GM12878 (cell line): ENCODE results near the gene PRKN. TPM values are rescaled to one million over a fixed set of nuclear protein-coding genes. Genes with fewer than 3 reads are reported as not detected.

Experiments used
- ATAC-seq: fragments of 200-7000 bp; cut with Tn5 transposase; 3 replicates; pipeline ENCODE4 v1.9.1; 2020; ENCODE audit warnings: mild to moderate bottlenecking, moderate library complexity
- BruUV-seq: library from RNA; stranded (reverse); fragments of 400-500 nt; replicated peaks from 2 replicates; lab custom pipeline; 2021; lab: Mats Ljungman, UMichigan
- CTCF ChIA-PET: fragments of 300-600 bp; sonication (Branson Sonifier 250); formaldehyde crosslinking; extraction: SDS; loops from one replicate; lab custom pipeline; 2021; ENCODE audit warnings: inconsistent platforms; lab: Yijun Ruan, JAX
- POLR2A ChIA-PET: fragments of 350-600 bp; formaldehyde crosslinking; extraction: SDS; loops from one replicate; lab custom pipeline; 2021; ENCODE audit warnings: inconsistent platforms; lab: Charles Lee
- RAD21 ChIA-PET: fragments of 300-600 bp; sonication (Branson Sonifier 250); formaldehyde crosslinking; loops from one replicate; lab custom pipeline; 2023; ENCODE audit warnings: antibody characterized with exemption; ENCODE audit not compliant: unreplicated experiment; lab: Charles Lee
- SMC1A ChIA-PET: fragments of 300-600 bp; sonication (Branson Sonifier 250); formaldehyde crosslinking; loops from one replicate; lab custom pipeline; 2023; ENCODE audit not compliant: unreplicated experiment, uncharacterized antibody; lab: Charles Lee
- DNase-seq: peaks from one replicate; pipeline ENCODE4 v3.0.0-alpha.2; 2011; ENCODE audit warnings: low read depth, low spot score
- FAIRE-seq: peaks from 3 replicates; lab custom pipeline; 2011; peaks lifted over from hg19 to GRCh38; lab: Jason Lieb, UNC
- H2AFZ ChIP-seq: 2 replicates; pipeline ENCODE4 v1.6.0; 2011; ENCODE audit warnings: low read depth, low read length, control low read depth; ENCODE audit not compliant: control insufficient read depth
- H3K27ac ChIP-seq: 2 replicates; pipeline ENCODE4 v1.5.1; 2011; ENCODE audit warnings: control low read depth; ENCODE audit not compliant: control insufficient read depth, insufficient read depth
- H3K27me3 ChIP-seq, 2 experiments: replicated peaks in 1 of 2; 2 replicates each; pipeline versions ENCODE4 v1.6.0 to v1.6.1; 2011; ENCODE audit warnings: low read length in 1 of 2; ENCODE audit not compliant: control insufficient read depth in 2 of 2, insufficient read depth in 2 of 2
- H3K36me3 ChIP-seq, 2 experiments: 2 replicates each; pipeline ENCODE4 v1.5.1; 2011; ENCODE audit warnings: low read length in 1 of 2; ENCODE audit not compliant: control insufficient read depth in 2 of 2, insufficient read depth in 2 of 2
- H3K4me1 ChIP-seq: 2 replicates; pipeline ENCODE4 v1.6.1; 2011; ENCODE audit warnings: mild to moderate bottlenecking, low read length, moderate library complexity, mixed read lengths; ENCODE audit not compliant: control insufficient read depth, insufficient read depth
- H3K4me2 ChIP-seq: 2 replicates; pipeline ENCODE4 v1.6.0; 2011; ENCODE audit warnings: control low read depth; ENCODE audit not compliant: control insufficient read depth, insufficient read depth
- H3K4me3 ChIP-seq: fragments of 200-600 bp; sonication (generic); 2 replicates; pipeline ENCODE4 v1.5.1; 2016
- H3K79me2 ChIP-seq: 2 replicates; pipeline ENCODE4 v1.6.0; 2011; ENCODE audit warnings: low read length; ENCODE audit not compliant: control insufficient read depth, insufficient read depth
- H3K9ac ChIP-seq: 2 replicates; pipeline ENCODE4 v1.8.0; 2011; ENCODE audit warnings: low read length, control low read depth, mixed read lengths; ENCODE audit not compliant: control insufficient read depth, insufficient read depth
- H3K9me3 ChIP-seq: replicated peaks from 3 replicates; pipeline ENCODE4 v1.5.1; 2011; ENCODE audit warnings: mild to moderate bottlenecking, low read length; ENCODE audit not compliant: control insufficient read depth, insufficient read depth
- H4K20me1 ChIP-seq: 2 replicates; pipeline ENCODE4 v1.6.0; 2011; ENCODE audit not compliant: control insufficient read depth, insufficient read depth
- ETV6 ChIP-seq, 2 experiments: fragments of 450-650 bp in 1 of 2; IDR thresholded peaks in 1 of 2; conservative IDR thresholded peaks in 1 of 2; 2 replicates each; pipeline ENCODE4 v1.6.1; 2014; ENCODE audit warnings: antibody characterized with exemption in 1 of 2, borderline replicate concordance in 1 of 2, low read depth in 1 of 2, mild to moderate bottlenecking in 1 of 2, moderate library complexity in 1 of 2
- JUND ChIP-seq: IDR thresholded peaks from 2 replicates; pipeline ENCODE4 v1.6.1; 2012; ENCODE audit warnings: low read depth, mild to moderate bottlenecking, low read length, improper control_type of control experiment, moderate library complexity
- MEF2A ChIP-seq: IDR thresholded peaks from 2 replicates; pipeline ENCODE4 v1.6.1; 2011; ENCODE audit warnings: low read depth, mild to moderate bottlenecking, low read length, moderate library complexity; ENCODE audit not compliant: insufficient read depth
- PML ChIP-seq: IDR thresholded peaks from 2 replicates; pipeline ENCODE4 v1.6.1; 2012; ENCODE audit warnings: low read length, inconsistent platforms
- POU2F2 ChIP-seq: IDR thresholded peaks from 3 replicates; pipeline ENCODE4 v1.6.1; 2011; ENCODE audit warnings: low read depth, mild to moderate bottlenecking, low read length, borderline replicate concordance
- RUNX3 ChIP-seq: IDR thresholded peaks from 2 replicates; pipeline ENCODE4 v1.6.1; 2012; ENCODE audit warnings: low read length, inconsistent platforms
- SIN3A ChIP-seq: IDR thresholded peaks from 2 replicates; pipeline ENCODE4 v1.6.1; 2012; ENCODE audit warnings: low read depth, low read length, improper control_type of control experiment
- SMAD1 ChIP-seq: fragments of 450-650 bp; IDR thresholded peaks from 2 replicates; pipeline ENCODE4 v1.6.1; 2018; ENCODE audit warnings: mild to moderate bottlenecking, low read depth; ENCODE audit not compliant: partially characterized antibody
- ZNF24 ChIP-seq: fragments of 450-650 bp; IDR thresholded peaks from 2 replicates; pipeline ENCODE4 v1.6.1; 2017; ENCODE audit warnings: antibody characterized with exemption, mild to moderate bottlenecking
- in situ Hi-C: fragments of 300-500 bp; cut with MboI; formaldehyde crosslinking; loops from 9 replicates; pipeline ENCODE4 v1.14.3; 2018; ENCODE audit warnings: mixed read lengths
- intact Hi-C: fragments of 100-400 bp; cut with micrococcal nuclease; formaldehyde crosslinking; loops from one replicate; pipeline ENCODE4 v1.14.2; 2022; ENCODE audit not compliant: unreplicated experiment
- polyA plus RNA-seq, 11 experiments: library from polyadenylated mRNA; depleted of rRNA in 4 of 11; unstranded in 6 of 11; stranded (reverse) in 5 of 11; fragments of >200 nt; fragmentation: Nextera tagmentation in 4 of 11; fragmentation: Illumina TruSeq in 1 of 11; extraction: Ambion mirVana in 4 of 11; extraction: Trizol in 1 of 11; gene quantifications; 1 replicate in 1 of 11; 2 replicates in 10 of 11; pipeline versions ENCODE4 v1.2.1 to v1.2.3, GENCODE V29; 2011 to 2016; ENCODE audit warnings: inconsistent platforms in 2 of 11, missing spikeins in 2 of 11, low read depth in 1 of 11
- total RNA-seq, 4 experiments: library from RNA; depleted of rRNA in 3 of 4; stranded (reverse); fragments of >200 nt in 3 of 4; fragmentation: Illumina TruSeq in 1 of 4; extraction: Trizol in 1 of 4; gene quantifications; 2 replicates each; pipeline versions ENCODE4 v1.2.1 to v1.2.3, GENCODE V29; 2013 to 2021
- TF ChIP-seq, protein P1 (sequence below): IDR thresholded peaks from 2 replicates; pipeline ENCODE4 v1.6.1; 2011; ENCODE audit warnings: low read depth, mild to moderate bottlenecking, low read length, moderate library complexity, borderline replicate concordance; ENCODE audit errors: extremely low read depth
- TF ChIP-seq, protein P2 (sequence below): IDR thresholded peaks from 2 replicates; pipeline ENCODE4 v1.6.1; 2011; ENCODE audit warnings: low read depth, low read length, improper control_type of control experiment, borderline replicate concordance

PRKN gene
- total and polyA plus RNA-seq, 10 of the 15 experiments (the other 5 are each of a cell fraction or from before 2014, with no cell fraction given), result 0.06 to 0.09 TPM; not detected in 8

DNA sequence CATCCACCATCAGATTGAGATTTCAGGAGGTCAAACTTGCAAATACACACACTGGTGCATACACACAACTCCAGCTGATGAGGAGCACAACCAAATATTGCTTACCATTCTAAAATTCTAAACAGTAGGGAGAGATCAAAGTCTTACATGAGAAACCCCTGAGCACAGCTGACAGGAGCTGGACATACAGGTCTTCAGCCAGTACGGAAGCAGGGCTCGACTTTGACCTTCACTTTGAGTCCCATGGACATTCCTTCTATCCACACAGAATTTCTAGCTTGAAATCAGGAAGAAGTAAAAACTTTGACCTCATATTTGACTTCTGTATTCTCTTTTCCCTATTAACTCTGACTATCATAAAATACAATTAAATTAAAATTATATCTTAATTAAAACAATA lies 90.2 kb downstream of the PRKN start (continued):
- no peak for TF ChIP-seq ETV6 (conservative IDR thresholded peaks at IDR 0.05 in 1 of 2, IDR thresholded peaks at IDR 0.05 in 1 of 2; ENCODE audit: borderline replicate concordance in 1 of 2, low read depth in 1 of 2)

DNA sequence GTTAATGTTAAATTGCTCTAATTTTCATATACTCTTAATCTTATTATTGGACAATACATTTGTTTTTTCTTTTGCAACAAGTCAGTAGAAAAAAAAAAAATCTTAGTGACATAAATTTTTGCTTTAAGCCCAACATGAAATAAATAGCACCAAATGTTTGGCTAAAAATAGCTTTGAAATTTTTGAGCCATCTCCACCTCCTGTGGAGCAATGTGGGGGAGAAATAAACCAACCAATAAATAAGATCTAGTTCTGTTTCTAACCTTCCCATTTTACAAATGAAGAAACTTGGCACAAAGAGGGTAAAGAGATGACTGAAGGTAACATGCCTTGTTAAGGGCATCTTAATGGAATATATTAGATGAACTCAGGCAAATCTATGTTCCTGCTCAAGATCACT lies 91.4 kb downstream of the PRKN start:
- H3K79me2 ChIP-seq, result no peaks in the 10 kb centered on the region
- in situ Hi-C loops, result no loop called here
- no peak for FAIRE-seq
- ATAC-seq, result no peak
- no peak overlapping the region for H3K4me2 ChIP-seq
- TF ChIP-seq PML (no peak), SIN3A (no peak), POU2F2 (no peak), JUND (no peak), MEF2A (no peak), ZNF24 (no peak), RUNX3 (no peak), SMAD1 (no peak)
- TF ChIP-seq, protein P1, sequence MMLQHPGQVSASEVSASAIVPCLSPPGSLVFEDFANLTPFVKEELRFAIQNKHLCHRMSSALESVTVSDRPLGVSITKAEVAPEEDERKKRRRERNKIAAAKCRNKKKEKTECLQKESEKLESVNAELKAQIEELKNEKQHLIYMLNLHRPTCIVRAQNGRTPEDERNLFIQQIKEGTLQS, result no peak
- TF ChIP-seq, protein P2, sequence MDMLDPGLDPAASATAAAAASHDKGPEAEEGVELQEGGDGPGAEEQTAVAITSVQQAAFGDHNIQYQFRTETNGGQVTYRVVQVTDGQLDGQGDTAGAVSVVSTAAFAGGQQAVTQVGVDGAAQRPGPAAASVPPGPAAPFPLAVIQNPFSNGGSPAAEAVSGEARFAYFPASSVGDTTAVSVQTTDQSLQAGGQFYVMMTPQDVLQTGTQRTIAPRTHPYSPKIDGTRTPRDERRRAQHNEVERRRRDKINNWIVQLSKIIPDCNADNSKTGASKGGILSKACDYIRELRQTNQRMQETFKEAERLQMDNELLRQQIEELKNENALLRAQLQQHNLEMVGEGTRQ, result no peak
- H3K36me3 ChIP-seq, result no peaks in the 10 kb centered on the region
- H3K9ac ChIP-seq, result no peak overlapping the region
- ChIA-PET POLR2A (no interaction called here), RAD21 (no interaction called here), CTCF (no interaction called here), SMC1A (no interaction called here)
- no peak for DNase-seq
- no peaks in the 10 kb centered on the region for H3K9me3 ChIP-seq
- no peak overlapping the region for H3K4me3 ChIP-seq
- H3K27ac ChIP-seq, result no peak overlapping the region
- intact Hi-C loops, result no loop called here
- no peaks in the 10 kb centered on the region for H3K27me3 ChIP-seq
- H3K4me1 ChIP-seq, result no peaks in the 10 kb centered on the region
- H4K20me1 ChIP-seq, result no peaks in the 10 kb centered on the region
- BruUV-seq, result no TSS peak
- H2AFZ ChIP-seq, result no peak overlapping the region
